Measurements from ENCODE around the gene DTNB. TPM values are rescaled to one million over a fixed set of nuclear protein-coding genes. Genes with fewer than 3 reads are reported as not detected.

The DTNB gene
- total and polyA plus RNA-seq, 2 donors (not counting 3 experiments of a cell fraction or from before 2014, with no cell fraction given): 11.5 to 17.0 TPM

- no peak for TF ChIP-seq JUN (IDR thresholded peaks at IDR 0.05; ENCODE audit: borderline replicate concordance, insufficient read depth, insufficient read length, low read depth)
- no peak for TF ChIP-seq POLR2AphosphoS5 (IDR thresholded peaks at IDR 0.05; ENCODE audit: insufficient read depth, low read depth, low read length)
- ChIA-PET CTCF (interaction anchor here (1.2 to 2.0 kb wide), 5 partner anchors 34 to 274 kb away, joined by 3 to 9 read pairs (median 3); no protein-coding TSS in a partner anchor), POLR2A (no interaction called here)
- Histone ChIP-seq H4K20me1 (replicated peaks; ENCODE audit: control insufficient read depth, extremely low read depth, insufficient read depth, low read length) (no peaks in the 10 kb centered on the region), H3K9me1 (replicated peaks; ENCODE audit: control insufficient read depth, extremely low read depth, insufficient read depth, low read length) (no peaks in the 10 kb centered on the region), H3K36me3 (ENCODE audit: control insufficient read depth in 2 of 2, extremely low read depth in 1 of 2, insufficient read depth in 2 of 2, low read length in 2 of 2) (no peaks in the 10 kb centered on the region), H2AFZ (ENCODE audit: low read depth, low read length) (no peak overlapping the region), H3K4me3 (replicated peaks in 1 of 3; ENCODE audit: insufficient read depth in 1 of 3, low read depth in 1 of 3, low read length in 3 of 3) (no peak overlapping the region), H3K27ac (ENCODE audit: insufficient read depth, low read depth, low read length) (no peak overlapping the region), H3K4me1 (ENCODE audit: control insufficient read depth, extremely low read depth, insufficient read depth, low read length) (peaks cover 7% of the 10 kb centered on the region), H3K27me3 (ENCODE audit: control insufficient read depth in 2 of 2, insufficient read depth in 2 of 2, low read length in 2 of 2) (no peaks in the 10 kb centered on the region), H3K9me3 (replicated peaks; ENCODE audit: control insufficient read depth, insufficient read depth, low read length) (no peaks in the 10 kb centered on the region), H3K4me2 (ENCODE audit: insufficient read depth, low read length) (no peak overlapping the region), H3K79me2 (ENCODE audit: control insufficient read depth, insufficient read depth, low read length) (no peaks in the 10 kb centered on the region), H3K9ac (replicated peaks; ENCODE audit: extremely low read depth, insufficient read depth, low read length) (no peak overlapping the region)
- dilution Hi-C loops (cut with MboI; ENCODE audit: extremely low pct_ligation_motif_present, low sequenced_read_pairs) (no loop called here), intact Hi-C loops (cut with micrococcal nuclease) (no loop called here)
- no peak for DNase-seq (ENCODE audit: low read depth, low spot score)
- FAIRE-seq: no peak
- no TSS peak for BruUV-seq (replicated peaks)
These were observed 148.9 kb downstream of the DTNB start for GRCh38 chr2:25524507-25524906.

- Histone ChIP-seq H3K36me3 (ENCODE audit: control insufficient read depth in 2 of 2, extremely low read depth in 1 of 2, insufficient read depth in 2 of 2, low read length in 2 of 2) (no peaks in the 10 kb centered on the region), H3K4me3 (replicated peaks in 1 of 3; ENCODE audit: insufficient read depth in 1 of 3, low read depth in 1 of 3, low read length in 3 of 3) (no peak overlapping the region), H3K4me1 (ENCODE audit: control insufficient read depth, extremely low read depth, insufficient read depth, low read length) (peaks cover 7% of the 10 kb centered on the region), H3K9ac (replicated peaks; ENCODE audit: extremely low read depth, insufficient read depth, low read length) (no peak overlapping the region), H4K20me1 (replicated peaks; ENCODE audit: control insufficient read depth, extremely low read depth, insufficient read depth, low read length) (no peaks in the 10 kb centered on the region), H2AFZ (ENCODE audit: low read depth, low read length) (no peak overlapping the region), H3K27ac (ENCODE audit: insufficient read depth, low read depth, low read length) (no peak overlapping the region), H3K9me3 (replicated peaks; ENCODE audit: control insufficient read depth, insufficient read depth, low read length) (no peaks in the 10 kb centered on the region), H3K79me2 (ENCODE audit: control insufficient read depth, insufficient read depth, low read length) (no peaks in the 10 kb centered on the region), H3K4me2 (ENCODE audit: insufficient read depth, low read length) (no peak overlapping the region), H3K27me3 (ENCODE audit: control insufficient read depth in 2 of 2, insufficient read depth in 2 of 2, low read length in 2 of 2) (no peaks in the 10 kb centered on the region), H3K9me1 (replicated peaks; ENCODE audit: control insufficient read depth, extremely low read depth, insufficient read depth, low read length) (no peaks in the 10 kb centered on the region)
- no peak for TF ChIP-seq CTCF (IDR thresholded peaks at IDR 0.05; ENCODE audit: extremely low read depth in 1 of 2, insufficient read depth in 1 of 2, low read depth in 1 of 2, low read length in 2 of 2)
- TF ChIP-seq GATA2 (IDR thresholded peaks at IDR 0.05; ENCODE audit: insufficient read depth, insufficient read length, low read depth, low read length): no peak
- no peak for TF ChIP-seq EZH2 (IDR thresholded peaks at IDR 0.05; ENCODE audit: borderline replicate concordance, low read depth, low read length, severe bottlenecking)
- TF ChIP-seq MYC (IDR thresholded peaks at IDR 0.05; ENCODE audit: low read depth, low read length): no peak
- TF ChIP-seq MAX (IDR thresholded peaks at IDR 0.05; ENCODE audit: insufficient read depth, insufficient read length): no peak
- no peak for TF ChIP-seq FOS (IDR thresholded peaks at IDR 0.05; ENCODE audit: borderline replicate concordance, insufficient read depth, low read length)
- no peak for TF ChIP-seq POLR2A (IDR thresholded peaks at IDR 0.05; ENCODE audit: low read depth, low read length)
- TF ChIP-seq JUN (IDR thresholded peaks at IDR 0.05; ENCODE audit: borderline replicate concordance, insufficient read depth, insufficient read length, low read depth): no peak
- TF ChIP-seq POLR2AphosphoS5 (IDR thresholded peaks at IDR 0.05; ENCODE audit: insufficient read depth, low read depth, low read length): no peak
- DNase-seq (ENCODE audit: low read depth, low spot score): no peak
- POLR2A ChIA-PET: no interaction called here
- dilution Hi-C loops (cut with MboI; ENCODE audit: extremely low pct_ligation_motif_present, low sequenced_read_pairs): no loop called here
- intact Hi-C loops (cut with micrococcal nuclease): loop anchor here (2.0 kb wide), 1 partner anchor 214 kb away; no protein-coding TSS in a partner anchor
- no peak for FAIRE-seq
- CTCF ChIA-PET: interaction anchor here (1.1 to 1.7 kb wide), 3 partner anchors 44 to 273 kb away, joined by 3 read pairs; no protein-coding TSS in a partner anchor
- no TSS peak for BruUV-seq (replicated peaks)
These were observed 150.3 kb downstream of the DTNB start for GRCh38 chr2:25523060-25523459.
